Progenitor cell of endocrine pancreas (in vitro differentiated cells): ENCODE measurements around the gene BFSP2. TPM values are rescaled to one million over a fixed set of nuclear protein-coding genes. Genes with fewer than 3 reads are reported as not detected.

Experiments
- DNase-seq: peaks from one replicate; pipeline ENCODE4 v3.0.0; 2021; ENCODE audit warnings: low spot score; ENCODE audit not compliant: unreplicated experiment
- H3K27ac Mint-ChIP-seq: 2 replicates; pipeline ENCODE4 v1.8.0; 2021; ENCODE audit warnings: mild to moderate bottlenecking, moderate library complexity, mixed read lengths
- H3K27me3 Mint-ChIP-seq: 2 replicates; pipeline ENCODE4 v1.8.0; 2021; ENCODE audit warnings: mixed read lengths
- H3K36me3 Mint-ChIP-seq: 2 replicates; pipeline ENCODE4 v1.8.0; 2022; ENCODE audit warnings: mixed read lengths; ENCODE audit not compliant: insufficient read depth
- H3K4me1 Mint-ChIP-seq: 2 replicates; pipeline ENCODE4 v1.8.0; 2021; ENCODE audit warnings: low read depth, mixed read lengths
- H3K4me3 Mint-ChIP-seq: 2 replicates; pipeline ENCODE4 v1.8.0; 2021; ENCODE audit warnings: low read depth, mild to moderate bottlenecking, moderate library complexity, mixed read lengths
- H3K9me3 Mint-ChIP-seq: 2 replicates; pipeline ENCODE4 v1.8.0; 2021; ENCODE audit warnings: low read depth, mixed read lengths
- total RNA-seq: library from RNA; stranded (reverse); gene quantifications from 2 replicates; pipeline ENCODE4 v1.2.1, GENCODE V29; 2021
- TF ChIP-seq, protein P1 (sequence below): fragments of 200-600 bp; sonication (generic); IDR thresholded peaks from one replicate; pipeline ENCODE4 v1.5.0; 2021; ENCODE audit warnings: antibody characterized with exemption, mild to moderate bottlenecking; ENCODE audit not compliant: unreplicated experiment

Gene BFSP2
- total RNA-seq, 1 donor from 2014 or later: not detected

DNA sequence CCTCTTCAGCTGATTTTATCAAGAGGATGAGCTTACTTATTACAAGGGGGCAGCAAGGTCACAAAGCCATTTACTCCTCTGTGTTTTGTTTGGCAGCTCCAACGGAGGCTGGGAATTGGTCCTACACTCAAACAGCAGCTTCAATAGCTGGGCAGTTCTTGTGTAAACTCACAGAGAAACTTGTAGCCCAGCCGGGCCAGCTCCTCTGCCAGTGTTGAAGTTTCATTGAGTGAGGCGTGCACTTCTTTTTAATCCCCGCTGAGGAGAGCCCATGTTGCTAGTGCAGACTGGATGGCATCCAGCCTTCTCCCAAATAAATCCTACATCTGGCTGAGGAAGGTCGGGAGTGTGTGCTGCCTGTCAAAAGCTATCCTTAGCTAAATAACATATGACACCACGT lies 59.5 kb downstream of the BFSP2 start:
- TF ChIP-seq, protein P1, sequence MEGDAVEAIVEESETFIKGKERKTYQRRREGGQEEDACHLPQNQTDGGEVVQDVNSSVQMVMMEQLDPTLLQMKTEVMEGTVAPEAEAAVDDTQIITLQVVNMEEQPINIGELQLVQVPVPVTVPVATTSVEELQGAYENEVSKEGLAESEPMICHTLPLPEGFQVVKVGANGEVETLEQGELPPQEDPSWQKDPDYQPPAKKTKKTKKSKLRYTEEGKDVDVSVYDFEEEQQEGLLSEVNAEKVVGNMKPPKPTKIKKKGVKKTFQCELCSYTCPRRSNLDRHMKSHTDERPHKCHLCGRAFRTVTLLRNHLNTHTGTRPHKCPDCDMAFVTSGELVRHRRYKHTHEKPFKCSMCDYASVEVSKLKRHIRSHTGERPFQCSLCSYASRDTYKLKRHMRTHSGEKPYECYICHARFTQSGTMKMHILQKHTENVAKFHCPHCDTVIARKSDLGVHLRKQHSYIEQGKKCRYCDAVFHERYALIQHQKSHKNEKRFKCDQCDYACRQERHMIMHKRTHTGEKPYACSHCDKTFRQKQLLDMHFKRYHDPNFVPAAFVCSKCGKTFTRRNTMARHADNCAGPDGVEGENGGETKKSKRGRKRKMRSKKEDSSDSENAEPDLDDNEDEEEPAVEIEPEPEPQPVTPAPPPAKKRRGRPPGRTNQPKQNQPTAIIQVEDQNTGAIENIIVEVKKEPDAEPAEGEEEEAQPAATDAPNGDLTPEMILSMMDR: no peak
- no peak for DNase-seq
- Mint-ChIP-seq H3K27me3 (no peaks in the 10 kb centered on the region), H3K9me3 (no peaks in the 10 kb centered on the region), H3K4me3 (no peak overlapping the region), H3K27ac (no peak overlapping the region), H3K36me3 (no peaks in the 10 kb centered on the region), H3K4me1 (peaks cover 23% of the 10 kb centered on the region)

DNA sequence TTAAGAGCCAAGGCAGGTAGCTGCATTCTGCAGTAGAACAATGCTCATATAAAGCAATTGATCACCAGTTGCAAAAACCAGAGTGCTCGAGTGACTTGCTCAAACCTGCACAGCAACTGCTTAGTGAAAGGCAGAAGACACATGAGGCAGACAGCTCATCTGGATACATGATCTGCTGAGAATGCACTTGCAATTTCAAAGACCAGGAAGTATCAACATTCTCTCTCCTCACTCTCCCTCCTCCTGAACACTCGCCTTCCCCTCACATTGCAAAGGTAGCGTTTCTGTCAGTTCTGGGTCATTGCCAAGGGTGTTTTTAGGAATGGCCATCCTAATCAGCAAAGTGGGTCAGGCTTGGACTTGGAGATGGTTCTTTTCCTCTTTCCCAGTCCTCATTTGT lies 61.0 kb downstream of the BFSP2 start:
- H3K4me3 Mint-ChIP-seq: no peak overlapping the region
- no peaks in the 10 kb centered on the region for H3K9me3 Mint-ChIP-seq
- DNase-seq: no peak
- H3K27ac Mint-ChIP-seq: no peak overlapping the region
- no peaks in the 10 kb centered on the region for H3K36me3 Mint-ChIP-seq
- no peaks in the 10 kb centered on the region for H3K27me3 Mint-ChIP-seq
- peaks cover 21% of the 10 kb centered on the region for H3K4me1 Mint-ChIP-seq
- TF ChIP-seq, protein P1: no peak

DNA sequence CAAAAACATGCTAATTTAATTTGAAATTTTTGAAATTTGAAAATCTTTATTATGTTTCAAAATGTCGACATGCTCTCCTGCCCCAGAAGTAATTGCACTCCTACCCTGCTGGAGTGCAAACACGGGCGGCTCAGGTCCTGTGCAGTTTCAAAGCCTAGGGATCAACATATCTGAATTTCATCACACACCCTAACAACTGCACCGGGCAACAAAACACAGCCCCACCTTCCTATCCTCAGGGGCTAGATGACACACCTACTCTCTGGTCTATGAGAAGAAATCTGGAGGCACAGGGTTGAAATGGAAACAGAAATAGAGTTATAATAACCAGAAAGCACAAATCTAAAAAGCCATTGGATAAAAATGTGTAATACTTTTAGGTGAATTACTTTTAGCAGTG lies 61.4 kb downstream of the BFSP2 start:
- Mint-ChIP-seq H3K27ac (peak overlapping the region; percentile 48), H3K4me1 (peaks cover 21% of the 10 kb centered on the region), H3K9me3 (no peaks in the 10 kb centered on the region), H3K36me3 (no peaks in the 10 kb centered on the region), H3K27me3 (no peaks in the 10 kb centered on the region), H3K4me3 (no peak overlapping the region)
- DNase-seq: no peak
- TF ChIP-seq, protein P1: no peak

DNA sequence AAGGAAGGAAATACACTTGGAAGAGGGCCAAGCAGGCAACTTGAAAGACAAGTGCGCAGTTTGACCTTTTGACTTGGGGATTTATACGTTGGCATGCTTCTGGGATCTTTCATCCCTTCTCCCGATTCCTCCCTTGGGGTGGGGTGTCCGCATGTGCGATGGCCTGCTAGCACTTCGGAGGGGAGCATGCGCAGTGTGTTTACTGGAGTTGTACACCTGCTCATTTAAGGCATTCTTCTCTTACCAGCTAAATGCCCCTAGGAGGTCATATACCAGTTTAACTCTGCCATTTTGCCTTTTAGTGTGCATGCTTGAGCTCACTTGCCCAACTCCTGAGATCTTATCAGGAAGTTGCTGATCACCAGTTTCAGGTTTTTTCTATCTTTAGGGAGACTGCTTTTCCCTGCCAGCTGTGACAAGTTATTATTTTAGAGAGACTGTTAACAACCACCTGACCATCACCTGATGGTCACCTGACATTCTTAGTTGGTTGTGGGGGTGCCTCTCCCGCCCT lies 63.5 kb downstream of the BFSP2 start:
- no peak for DNase-seq
- Mint-ChIP-seq H3K36me3 (no peaks in the 10 kb centered on the region), H3K4me3 (no peak overlapping the region), H3K27me3 (no peaks in the 10 kb centered on the region), H3K27ac (no peak overlapping the region), H3K4me1 (peaks cover 21% of the 10 kb centered on the region), H3K9me3 (no peaks in the 10 kb centered on the region)
- TF ChIP-seq, protein P1: no peak

DNA sequence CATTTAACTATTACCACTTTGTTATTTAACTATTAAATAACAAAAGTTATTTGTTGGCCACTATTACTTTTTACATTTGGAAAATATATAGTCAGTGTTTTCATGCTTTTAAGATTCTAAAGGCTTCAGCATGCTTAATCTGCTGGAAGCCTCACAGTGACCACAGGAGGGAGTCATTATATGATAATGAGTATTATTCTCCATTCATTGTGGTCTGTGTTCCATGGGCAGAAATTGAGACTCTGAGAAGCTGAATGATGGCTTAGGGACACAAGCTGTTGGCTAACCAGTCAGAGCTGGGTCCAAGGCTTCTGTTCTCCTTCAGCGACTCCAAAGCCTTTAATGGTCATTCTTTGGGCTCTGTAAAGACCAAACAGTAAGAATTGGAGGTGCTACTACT lies 64.7 kb downstream of the BFSP2 start:
- DNase-seq: no peak
- H3K9me3 Mint-ChIP-seq: no peaks in the 10 kb centered on the region

More for the DNA sequence above, 64.7 kb downstream of the BFSP2 start:
- Mint-ChIP-seq H3K4me3 (no peak overlapping the region), H3K27ac (no peak overlapping the region), H3K36me3 (no peaks in the 10 kb centered on the region), H3K27me3 (no peaks in the 10 kb centered on the region), H3K4me1 (peaks cover 21% of the 10 kb centered on the region)
- TF ChIP-seq, protein P1: peak; percentile 15
